Activated CD8-positive, alpha-beta T cell treated with anti-CD3 and anti-CD28 coated beads for 36 hours (primary cell): ENCODE measurements around the gene B9D1. TPM values are rescaled to one million over a fixed set of nuclear protein-coding genes. Genes with fewer than 3 reads are reported as not detected.

ENCODE experiments used
- ATAC-seq: fragments of 200-7000 bp; cut with Tn5 transposase; one replicate; pipeline ENCODE4 v1.10.0; 2021; ENCODE audit warnings: mild to moderate bottlenecking, moderate library complexity
- CTCF ChIA-PET: fragments of 350-600 bp; sonication (Branson Sonifier 250); formaldehyde crosslinking; loops from one replicate; lab custom pipeline; 2021; ENCODE audit warnings: antibody characterized with exemption; lab: Charles Lee
- POLR2A ChIA-PET: fragments of 350-600 bp; sonication (Branson Sonifier 250); formaldehyde crosslinking; loops from one replicate; lab custom pipeline; 2021; ENCODE audit warnings: antibody characterized with exemption; lab: Charles Lee
- DNase-seq: peaks from one replicate; pipeline ENCODE4 v3.0.0-alpha.2; 2020
- H3K27ac Mint-ChIP-seq: one replicate; pipeline ENCODE4 v1.8.0; 2021; ENCODE audit warnings: mild to moderate bottlenecking, mixed read lengths
- H3K27me3 Mint-ChIP-seq: one replicate; pipeline ENCODE4 v1.8.0; 2021; ENCODE audit warnings: mixed read lengths
- H3K36me3 Mint-ChIP-seq: one replicate; pipeline ENCODE4 v1.8.0; 2021; ENCODE audit warnings: low read depth, mixed read lengths
- H3K4me1 Mint-ChIP-seq: one replicate; pipeline ENCODE4 v1.8.0; 2021; ENCODE audit warnings: low read depth, mixed read lengths
- H3K4me3 Mint-ChIP-seq: one replicate; pipeline ENCODE4 v1.8.0; 2021; ENCODE audit warnings: mild to moderate bottlenecking, moderate library complexity, mixed read lengths
- H3K9me3 Mint-ChIP-seq: one replicate; pipeline ENCODE4 v1.8.0; 2021; ENCODE audit warnings: mixed read lengths
- CTCF ChIP-seq: fragments of 200-600 bp; IDR thresholded peaks from one replicate; pipeline ENCODE4 v1.8.0; 2022; ENCODE audit warnings: antibody characterized with exemption, mild to moderate bottlenecking
- intact Hi-C: fragments of 100-400 bp; cut with micrococcal nuclease; formaldehyde crosslinking; loops from one replicate; pipeline ENCODE4 v1.10.0; 2022
- total RNA-seq, 2 experiments: library from RNA; stranded (reverse); gene quantifications; one replicate each; pipeline ENCODE4 v1.2.3, GENCODE V29; 2021

The B9D1 gene
- total RNA-seq, 2 experiments from 2014 or later, result 7.2 to 9.4 TPM

- no peak overlapping the region for H3K4me3 Mint-ChIP-seq
- CTCF ChIA-PET, result no interaction called here
- no peak overlapping the region for H3K27ac Mint-ChIP-seq
- no peaks in the 10 kb centered on the region for H3K36me3 Mint-ChIP-seq
- no peaks in the 10 kb centered on the region for H3K9me3 Mint-ChIP-seq
- ATAC-seq, result peak; percentile 17
- POLR2A ChIA-PET, result no interaction called here
- intact Hi-C loops, result no loop called here
- no peak for TF ChIP-seq CTCF
- H3K4me1 Mint-ChIP-seq, result no peaks in the 10 kb centered on the region
- DNase-seq, result no peak
- no peaks in the 10 kb centered on the region for H3K27me3 Mint-ChIP-seq
Observed at GRCh38 chr17:19409509-19409908, 47.0 kb upstream of the B9D1 start.

- ChIA-PET POLR2A (no interaction called here), CTCF (no interaction called here)
- Mint-ChIP-seq H3K36me3 (no peaks in the 10 kb centered on the region), H3K27me3 (no peaks in the 10 kb centered on the region), H3K27ac (no peak overlapping the region), H3K4me3 (no peak overlapping the region), H3K4me1 (no peaks in the 10 kb centered on the region), H3K9me3 (no peaks in the 10 kb centered on the region)
- intact Hi-C loops, result no loop called here
- ATAC-seq, result no peak
- no peak for TF ChIP-seq CTCF
- DNase-seq, result no peak
Observed at GRCh38 chr17:19409066-19409465, 46.5 kb upstream of the B9D1 start.

- Mint-ChIP-seq H3K27me3 (no peaks in the 10 kb centered on the region), H3K27ac (no peak overlapping the region), H3K9me3 (no peaks in the 10 kb centered on the region), H3K4me3 (no peak overlapping the region), H3K36me3 (no peaks in the 10 kb centered on the region), H3K4me1 (no peaks in the 10 kb centered on the region)
- intact Hi-C loops, result no loop called here
- ChIA-PET CTCF (interaction anchor here (1.5 kb wide), 1 partner anchor 45 kb away, joined by 4 read pairs; the partner anchor contains the start of gene B9D1), POLR2A (interaction anchor here (0.9 kb wide), 1 partner anchor 43 kb away, joined by 4 read pairs; no protein-coding TSS in a partner anchor)
- no peak for TF ChIP-seq CTCF
- ATAC-seq, result no peak
- no peak for DNase-seq
Observed at GRCh38 chr17:19408346-19408710, 45.8 kb upstream of the B9D1 start.

- DNase-seq, result no peak
- no peaks in the 10 kb centered on the region for H3K36me3 Mint-ChIP-seq
- H3K4me1 Mint-ChIP-seq, result no peaks in the 10 kb centered on the region
- ChIA-PET CTCF (interaction anchor here (1.5 kb wide), 1 partner anchor 45 kb away, joined by 4 read pairs; the partner anchor contains the start of gene B9D1), POLR2A (interaction anchor here (0.9 kb wide), 1 partner anchor 42 kb away, joined by 4 read pairs; no protein-coding TSS in a partner anchor)
- intact Hi-C loops, result no loop called here
- H3K4me3 Mint-ChIP-seq, result no peak overlapping the region
- no peak overlapping the region for H3K27ac Mint-ChIP-seq
- no peaks in the 10 kb centered on the region for H3K9me3 Mint-ChIP-seq
- ATAC-seq, result no peak
- TF ChIP-seq CTCF, result no peak
- no peaks in the 10 kb centered on the region for H3K27me3 Mint-ChIP-seq
Observed at GRCh38 chr17:19407601-19408345, 45.2 kb upstream of the B9D1 start.

GRCh38 chr17:19405114-19405513 lies 42.6 kb upstream of the B9D1 start:
- POLR2A ChIA-PET, result no interaction called here
- intact Hi-C loops, result no loop called here
- CTCF ChIA-PET, result no interaction called here
- Mint-ChIP-seq H3K4me3 (no peak overlapping the region), H3K9me3 (no peaks in the 10 kb centered on the region), H3K27me3 (no peaks in the 10 kb centered on the region), H3K4me1 (no peaks in the 10 kb centered on the region), H3K27ac (no peak overlapping the region), H3K36me3 (no peaks in the 10 kb centered on the region)
- no peak for ATAC-seq
- TF ChIP-seq CTCF, result no peak
- DNase-seq, result no peak
